A673 (cell line): Measurements from ENCODE around the gene CDC23. TPM values are rescaled to one million over a fixed set of nuclear protein-coding genes. Genes with fewer than 3 reads are reported as not detected.
"Not testable (repeated sequence)": the region's sequence is repeated elsewhere in the genome, so short reads cannot be mapped to it uniquely, and the experiment has no call there.

Experiments used
- BruUV-seq: library from RNA; stranded (reverse); fragments of 400-500 nt; replicated peaks from 2 replicates; lab custom pipeline; 2021; lab: Mats Ljungman, UMichigan
- CTCF ChIA-PET: fragments of 300-600 bp; sonication (Branson Sonifier 250); formaldehyde crosslinking; loops from one replicate; lab custom pipeline; 2022; ENCODE audit warnings: antibody characterized with exemption; lab: Charles Lee
- POLR2A ChIA-PET: fragments of 300-600 bp; sonication (Branson Sonifier 250); formaldehyde crosslinking; loops from one replicate; lab custom pipeline; 2022; ENCODE audit warnings: antibody characterized with exemption; ENCODE audit not compliant: low non-redundant PET; lab: Charles Lee
- DNase-seq: peaks from one replicate; pipeline ENCODE4 v3.0.0-alpha.2; 2015; ENCODE audit warnings: low spot score
- H3K27ac ChIP-seq: fragments of 200-600 bp; sonication (generic); 2 replicates; pipeline ENCODE4 v1.5.1; 2016; ENCODE audit warnings: mixed run types, low read depth, mild to moderate bottlenecking, mixed read lengths, antibody characterized with exemption, low read length; ENCODE audit not compliant: poor library complexity, severe bottlenecking
- H3K27me3 ChIP-seq: fragments of 200-600 bp; sonication (generic); replicated peaks from 2 replicates; pipeline ENCODE4 v1.6.1; 2017; ENCODE audit warnings: mixed run types, low read depth, mild to moderate bottlenecking, mixed read lengths, antibody characterized with exemption, low read length; ENCODE audit not compliant: insufficient read depth, poor library complexity
- H3K36me3 ChIP-seq: fragments of 200-600 bp; sonication (generic); 2 replicates; pipeline ENCODE4 v1.6.1; 2016; ENCODE audit warnings: mixed run types, mild to moderate bottlenecking, mixed read lengths, antibody characterized with exemption, low read length; ENCODE audit not compliant: insufficient read depth, poor library complexity, severe bottlenecking
- H3K4me1 ChIP-seq: fragments of 200-600 bp; sonication (generic); 2 replicates; pipeline ENCODE4 v1.6.1; 2017; ENCODE audit warnings: mixed run types, mild to moderate bottlenecking, mixed read lengths, antibody characterized with exemption, low read length; ENCODE audit not compliant: insufficient read depth, poor library complexity, severe bottlenecking
- H3K4me3 ChIP-seq: fragments of 200-600 bp; sonication (generic); 2 replicates; pipeline ENCODE4 v1.5.1; 2016; ENCODE audit warnings: low read depth, mixed run types, mild to moderate bottlenecking, mixed read lengths, low read length; ENCODE audit not compliant: poor library complexity, severe bottlenecking
- H3K9me3 ChIP-seq: fragments of 200-600 bp; sonication (generic); 2 replicates; pipeline ENCODE4 v1.6.1; 2016; ENCODE audit warnings: mixed run types, low read depth, mild to moderate bottlenecking, mixed read lengths, antibody characterized with exemption, low read length; ENCODE audit not compliant: poor library complexity, severe bottlenecking
- CTCF ChIP-seq: fragments of 300-800, 200-600 bp; sonication (generic); conservative IDR thresholded peaks from 2 replicates; pipeline ENCODE4 v1.5.1; 2017; ENCODE audit warnings: low read depth, mild to moderate bottlenecking, antibody characterized with exemption, low read length, moderate library complexity, mixed read lengths
- EZH2 ChIP-seq: fragments of 200-600 bp; sonication (generic); IDR thresholded peaks from 2 replicates; pipeline ENCODE4 v1.6.1; 2017; ENCODE audit warnings: borderline replicate concordance, low read depth, mild to moderate bottlenecking, mixed read lengths, antibody characterized with exemption, low read length; ENCODE audit not compliant: poor library complexity, severe bottlenecking
- intact Hi-C: fragments of 100-400 bp; cut with micrococcal nuclease; formaldehyde crosslinking; loops from one replicate; pipeline ENCODE4 v1.10.0; 2022; ENCODE audit not compliant: unreplicated experiment
- total RNA-seq: library from RNA; stranded (reverse); gene quantifications from 2 replicates; pipeline ENCODE4 v1.2.3, GENCODE V29; 2021

The CDC23 gene
- total RNA-seq, 1 experiment from 2014 or later, result 54.0 TPM

GRCh38 chr5:138210985-138211384 lies 2.1 kb downstream of the CDC23 start:
- peaks cover 15% of the 10 kb centered on the region for H3K36me3 ChIP-seq
- no peak overlapping the region for H3K27ac ChIP-seq
- DNase-seq, result no peak
- H3K9me3 ChIP-seq, result no peaks in the 10 kb centered on the region
- H3K27me3 ChIP-seq, result no peaks in the 10 kb centered on the region
- no peak overlapping the region for H3K4me3 ChIP-seq
- TF ChIP-seq CTCF, result no peak
- TF ChIP-seq EZH2, result no peak
- POLR2A ChIA-PET, result no interaction called here
- intact Hi-C loops, result loop anchor here (10.0 kb wide), 1 partner anchor 284 kb away; no protein-coding TSS in a partner anchor
- peaks cover 12% of the 10 kb centered on the region for H3K4me1 ChIP-seq
- CTCF ChIA-PET, result no interaction called here
- no TSS peak for BruUV-seq

- CTCF ChIA-PET, H3K27me3 ChIP-seq, DNase-seq, BruUV-seq, H3K9me3 ChIP-seq, intact Hi-C loops, H3K27ac ChIP-seq, H3K4me1 ChIP-seq, H3K4me3 ChIP-seq: not testable (repeated sequence)
- peaks cover 61% of the 10 kb centered on the region for H3K36me3 ChIP-seq
- POLR2A ChIA-PET, result interaction anchor here (0.6 kb wide), 1 partner anchor 309 kb away, joined by 6 read pairs; no protein-coding TSS in a partner anchor
Observed at GRCh38 chr5:138193859-138194258, 19.3 kb downstream of the CDC23 start.

- Histone ChIP-seq H3K27ac (no peak overlapping the region), H3K9me3 (no peaks in the 10 kb centered on the region), H3K27me3 (no peaks in the 10 kb centered on the region), H3K4me3 (no peak overlapping the region), H3K36me3 (peaks cover 61% of the 10 kb centered on the region), H3K4me1 (no peaks in the 10 kb centered on the region)
- TF ChIP-seq EZH2 (no peak), CTCF (no peak)
- no peak for DNase-seq
- intact Hi-C loops, result no loop called here
- no TSS peak for BruUV-seq
- ChIA-PET POLR2A (no interaction called here), CTCF (no interaction called here)
Observed at GRCh38 chr5:138192826-138193225, 20.3 kb downstream of the CDC23 start.

- Histone ChIP-seq H3K27ac (no peak overlapping the region), H3K27me3 (no peaks in the 10 kb centered on the region), H3K9me3 (no peaks in the 10 kb centered on the region), H3K4me3 (no peak overlapping the region), H3K4me1 (no peaks in the 10 kb centered on the region), H3K36me3 (peaks cover 92% of the 10 kb centered on the region)
- TF ChIP-seq EZH2 (no peak), CTCF (no peak)
- ChIA-PET POLR2A (interaction anchor here (0.6 to 0.7 kb wide), 2 partner anchors 1722 to 1727 kb away, joined by 3 to 4 read pairs; no protein-coding TSS in a partner anchor), CTCF (no interaction called here)
- intact Hi-C loops, result loop anchor here (10.0 kb wide), 1 partner anchor 96 kb away; no protein-coding TSS in a partner anchor
- DNase-seq, result no peak
- no TSS peak for BruUV-seq
Observed at GRCh38 chr5:138188626-138189025, 24.5 kb downstream of the CDC23 start.
